K562 (cell line): ENCODE data around the gene CFP. TPM values are rescaled to one million over a fixed set of nuclear protein-coding genes. Genes with fewer than 3 reads are reported as not detected.

Source experiments
- ARNT ChIP-seq, 2 experiments: fragments of 450-650 bp; IDR thresholded peaks; 2 replicates each; pipeline ENCODE4 v1.6.1; 2016; ENCODE audit warnings: mild to moderate bottlenecking in 1 of 2
- CHD2 ChIP-seq: IDR thresholded peaks from 2 replicates; pipeline ENCODE4 v1.6.1; 2011; ENCODE audit warnings: low read depth, low read length
- ETV6 ChIP-seq, 3 experiments: fragments of 150-350 bp in 1 of 3; sonication (generic) in 1 of 3; formaldehyde crosslinking in 1 of 3; IDR thresholded peaks; 2 replicates each; pipeline versions ENCODE4 v1.6.1 to v1.8.0; 2014 to 2022; ENCODE audit warnings: borderline replicate concordance in 2 of 3, low read depth in 2 of 3, antibody characterized with exemption in 1 of 3, low read length in 1 of 3, mild to moderate bottlenecking in 1 of 3, missing genetic modification reagents in 1 of 3
- FOXK1 ChIP-seq: sonication (generic); formaldehyde crosslinking; IDR thresholded peaks from 2 replicates; pipeline ENCODE4 v1.8.0; 2022; ENCODE audit warnings: missing genetic modification reagents, mild to moderate bottlenecking, borderline replicate concordance
- HNRNPL ChIP-seq: fragments of 200-400 bp; formaldehyde crosslinking; IDR thresholded peaks from 2 replicates; pipeline ENCODE4 v1.6.1; 2017; ENCODE audit warnings: low read depth, mild to moderate bottlenecking, low read length
- MAFF ChIP-seq: IDR thresholded peaks from 2 replicates; pipeline ENCODE4 v1.6.1; 2012; ENCODE audit warnings: low read length, improper control_type of control experiment
- MCM5 ChIP-seq: fragments of 450-650 bp; IDR thresholded peaks from 2 replicates; pipeline ENCODE4 v1.6.1; 2016; ENCODE audit warnings: low read depth
- MTA1 ChIP-seq: fragments of 450-650 bp; IDR thresholded peaks from 2 replicates; pipeline ENCODE4 v1.6.1; 2017; ENCODE audit warnings: borderline replicate concordance
- PCBP1 ChIP-seq: fragments of 200-400 bp; formaldehyde crosslinking; IDR thresholded peaks from 2 replicates; pipeline ENCODE4 v1.6.1; 2018; ENCODE audit warnings: mild to moderate bottlenecking, low read depth, low read length; ENCODE audit not compliant: poor library complexity, severe bottlenecking
- POLR2AphosphoS2 ChIP-seq: IDR thresholded peaks from 2 replicates; pipeline ENCODE4 v1.6.1; 2012; ENCODE audit warnings: low read length, improper control_type of control experiment
- POLR2AphosphoS5 ChIP-seq: IDR thresholded peaks from 2 replicates; pipeline ENCODE4 v1.6.1; 2011; ENCODE audit warnings: mild to moderate bottlenecking, low read depth, low read length, moderate library complexity; ENCODE audit not compliant: control insufficient read depth, insufficient read depth
- SLC30A9 ChIP-seq: fragments of 250-450 bp; sonication (Bioruptor Pico); IDR thresholded peaks from 2 replicates; pipeline ENCODE4 v1.8.0; 2022; ENCODE audit warnings: mild to moderate bottlenecking, moderate library complexity
- SMAD2 ChIP-seq: fragments of 150-350 bp; IDR thresholded peaks from 2 replicates; pipeline ENCODE4 v1.6.1; 2014; ENCODE audit warnings: low read depth, mild to moderate bottlenecking, low read length
- SRSF1 ChIP-seq: fragments of 200-400 bp; formaldehyde crosslinking; IDR thresholded peaks from 2 replicates; pipeline ENCODE4 v1.6.1; 2017; ENCODE audit warnings: mild to moderate bottlenecking, low read depth, low read length, moderate library complexity
- ZC3H4 ChIP-seq: sonication (generic); formaldehyde crosslinking; IDR thresholded peaks from 2 replicates; pipeline ENCODE4 v1.9.0; 2021; ENCODE audit warnings: missing genetic modification reagents, borderline replicate concordance
- ZFP1 ChIP-seq: fragments of 450-650 bp; formaldehyde crosslinking; IDR thresholded peaks from 2 replicates; pipeline ENCODE4 v1.4.0; 2020; ENCODE audit warnings: mild to moderate bottlenecking, mixed read lengths
- ZKSCAN3 ChIP-seq: fragments of 250-450 bp; sonication (Bioruptor Pico); IDR thresholded peaks from 2 replicates; pipeline ENCODE4 v1.4.0; 2020
- ZNF217 ChIP-seq: sonication (generic); formaldehyde crosslinking; IDR thresholded peaks from 2 replicates; pipeline ENCODE4 v1.8.0; 2022; ENCODE audit warnings: mild to moderate bottlenecking, missing genetic modification reagents
- ZNF24 ChIP-seq: fragments of 450-650 bp; IDR thresholded peaks from 2 replicates; pipeline ENCODE4 v1.6.1; 2016
- ZNF778 ChIP-seq: fragments of 450-650 bp; formaldehyde crosslinking; IDR thresholded peaks from 2 replicates; pipeline ENCODE4 v1.4.0; 2020; ENCODE audit warnings: mild to moderate bottlenecking, moderate library complexity
- polyA plus RNA-seq, 8 experiments: library from polyadenylated mRNA; depleted of rRNA in 4 of 8; stranded (reverse) in 5 of 8; unstranded in 3 of 8; fragments of >200 nt; fragmentation: Nextera tagmentation in 2 of 8; fragmentation: Illumina TruSeq in 1 of 8; extraction: Ambion mirVana in 2 of 8; extraction: Trizol in 1 of 8; gene quantifications; 2 replicates each; pipeline versions ENCODE4 v1.2.1 to v1.2.3, GENCODE V29; 2011 to 2014; ENCODE audit warnings: inconsistent platforms in 1 of 8, missing spikeins in 1 of 8
- total RNA-seq, 7 experiments: library from RNA; depleted of rRNA in 6 of 7; stranded (reverse); fragments of >200 nt in 6 of 7; fragmentation: Illumina TruSeq in 2 of 7; extraction: Trizol in 2 of 7; gene quantifications; 2 replicates each; pipeline versions ENCODE4 v1.2.1 to v1.2.3, GENCODE V29; 2011 to 2021; ENCODE audit warnings: low replicate concordance in 1 of 7
- TF ChIP-seq, protein P1 (sequence below): fragments of 450-650 bp; formaldehyde crosslinking; IDR thresholded peaks from 2 replicates; pipeline ENCODE4 v1.4.0; 2020; ENCODE audit warnings: mild to moderate bottlenecking
- TF ChIP-seq, protein P2 (sequence below): fragments of 450-650 bp; IDR thresholded peaks from 2 replicates; pipeline ENCODE4 v1.6.1; 2014; ENCODE audit warnings: low read depth, mild to moderate bottlenecking, moderate library complexity, borderline replicate concordance
- TF ChIP-seq, protein P3 (sequence below): sonication (generic); formaldehyde crosslinking; IDR thresholded peaks from 2 replicates; pipeline ENCODE4 v1.8.1; 2022; ENCODE audit warnings: missing genetic modification reagents

The CFP gene
- total and polyA plus RNA-seq, 9 of the 15 experiments (the other 6 are each of a cell fraction or from before 2014, with no cell fraction given) = 0.18 to 2.0 (median 0.55) TPM

GRCh38 chrX:47581731-47582647 lies 47.7 kb downstream of the CFP start, which contains the start of gene TIMP1 (continued):
- TF ChIP-seq ZNF24 (no peak), MAFF (no peak), ZC3H4 (CRISPR knock-in tag) (no peak), SMAD2 (no peak), POLR2AphosphoS2 (no peak), POLR2AphosphoS5 (peak; percentile 77), ETV6 (IDR thresholded peaks at IDR 0.05; ENCODE audit: borderline replicate concordance in 1 of 2, low read depth in 2 of 2, low read length in 1 of 2) (no peak), ETV6 (CRISPR knock-in tag; IDR thresholded peaks at IDR 0.05; ENCODE audit: borderline replicate concordance) (no peak), FOXK1 (no peak), MCM5 (no peak), ZNF217 (CRISPR knock-in tag) (no peak), ZNF778 (CRISPR knock-in tag) (no peak), PCBP1 (no peak), SLC30A9 (no peak), MTA1 (peak; percentile 72), HNRNPL (no peak), SRSF1 (no peak), ZFP1 (CRISPR knock-in tag) (no peak), ZKSCAN3 (CRISPR knock-in tag) (no peak), ARNT (IDR thresholded peaks at IDR 0.05) (peak; percentile 40 to 75; a peak in 1 of 4 replicates), CHD2 (no peak)
- TF ChIP-seq, protein P1, sequence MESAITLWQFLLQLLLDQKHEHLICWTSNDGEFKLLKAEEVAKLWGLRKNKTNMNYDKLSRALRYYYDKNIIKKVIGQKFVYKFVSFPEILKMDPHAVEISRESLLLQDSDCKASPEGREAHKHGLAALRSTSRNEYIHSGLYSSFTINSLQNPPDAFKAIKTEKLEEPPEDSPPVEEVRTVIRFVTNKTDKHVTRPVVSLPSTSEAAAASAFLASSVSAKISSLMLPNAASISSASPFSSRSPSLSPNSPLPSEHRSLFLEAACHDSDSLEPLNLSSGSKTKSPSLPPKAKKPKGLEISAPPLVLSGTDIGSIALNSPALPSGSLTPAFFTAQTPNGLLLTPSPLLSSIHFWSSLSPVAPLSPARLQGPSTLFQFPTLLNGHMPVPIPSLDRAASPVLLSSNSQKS (CRISPR knock-in tag) = no peak
- TF ChIP-seq, protein P2, sequence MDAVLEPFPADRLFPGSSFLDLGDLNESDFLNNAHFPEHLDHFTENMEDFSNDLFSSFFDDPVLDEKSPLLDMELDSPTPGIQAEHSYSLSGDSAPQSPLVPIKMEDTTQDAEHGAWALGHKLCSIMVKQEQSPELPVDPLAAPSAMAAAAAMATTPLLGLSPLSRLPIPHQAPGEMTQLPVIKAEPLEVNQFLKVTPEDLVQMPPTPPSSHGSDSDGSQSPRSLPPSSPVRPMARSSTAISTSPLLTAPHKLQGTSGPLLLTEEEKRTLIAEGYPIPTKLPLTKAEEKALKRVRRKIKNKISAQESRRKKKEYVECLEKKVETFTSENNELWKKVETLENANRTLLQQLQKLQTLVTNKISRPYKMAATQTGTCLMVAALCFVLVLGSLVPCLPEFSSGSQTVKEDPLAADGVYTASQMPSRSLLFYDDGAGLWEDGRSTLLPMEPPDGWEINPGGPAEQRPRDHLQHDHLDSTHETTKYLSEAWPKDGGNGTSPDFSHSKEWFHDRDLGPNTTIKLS = peak; percentile 71; the same call in 1 of the 2 replicates
- TF ChIP-seq, protein P3, sequence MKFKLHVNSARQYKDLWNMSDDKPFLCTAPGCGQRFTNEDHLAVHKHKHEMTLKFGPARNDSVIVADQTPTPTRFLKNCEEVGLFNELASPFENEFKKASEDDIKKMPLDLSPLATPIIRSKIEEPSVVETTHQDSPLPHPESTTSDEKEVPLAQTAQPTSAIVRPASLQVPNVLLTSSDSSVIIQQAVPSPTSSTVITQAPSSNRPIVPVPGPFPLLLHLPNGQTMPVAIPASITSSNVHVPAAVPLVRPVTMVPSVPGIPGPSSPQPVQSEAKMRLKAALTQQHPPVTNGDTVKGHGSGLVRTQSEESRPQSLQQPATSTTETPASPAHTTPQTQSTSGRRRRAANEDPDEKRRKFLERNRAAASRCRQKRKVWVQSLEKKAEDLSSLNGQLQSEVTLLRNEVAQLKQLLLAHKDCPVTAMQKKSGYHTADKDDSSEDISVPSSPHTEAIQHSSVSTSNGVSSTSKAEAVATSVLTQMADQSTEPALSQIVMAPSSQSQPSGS (CRISPR knock-in tag) = no peak
